NCI-H2107 treated with DMSO at 0.1 percent for 48 hours (cell line): ENCODE data around the gene FHIT.

Experiments
- DNase-seq: peaks from one replicate; lab custom pipeline; 2025; ENCODE audit not compliant: unreplicated experiment; lab: John Stamatoyannopoulos, UW

The FHIT gene

DNA sequence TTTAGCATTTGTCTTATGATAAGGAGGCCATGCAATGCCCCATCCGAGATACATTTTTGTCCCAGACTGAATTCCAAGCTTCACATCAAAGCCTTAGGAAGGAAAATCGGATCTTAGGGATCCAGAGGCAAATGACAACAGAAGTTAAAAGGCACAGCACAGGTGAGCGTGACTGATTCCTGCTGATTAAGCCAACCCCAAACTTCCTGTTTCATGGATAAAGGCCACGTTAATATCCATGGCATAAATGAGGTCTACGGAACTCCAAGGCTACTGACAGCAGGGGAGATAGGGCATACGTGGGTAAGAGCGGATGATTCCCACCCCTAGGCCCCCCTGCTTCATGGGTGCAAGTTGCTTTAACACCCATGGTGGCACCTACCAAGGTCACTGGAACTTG lies 471.6 kb downstream of the FHIT start:
- no peak for DNase-seq

GRCh38 chr3:60775985-60776384 lies 475.3 kb downstream of the FHIT start:
- no peak for DNase-seq

- no peak for DNase-seq
Measured at GRCh38 chr3:60774617-60775016, 476.6 kb downstream of the FHIT start.

DNA sequence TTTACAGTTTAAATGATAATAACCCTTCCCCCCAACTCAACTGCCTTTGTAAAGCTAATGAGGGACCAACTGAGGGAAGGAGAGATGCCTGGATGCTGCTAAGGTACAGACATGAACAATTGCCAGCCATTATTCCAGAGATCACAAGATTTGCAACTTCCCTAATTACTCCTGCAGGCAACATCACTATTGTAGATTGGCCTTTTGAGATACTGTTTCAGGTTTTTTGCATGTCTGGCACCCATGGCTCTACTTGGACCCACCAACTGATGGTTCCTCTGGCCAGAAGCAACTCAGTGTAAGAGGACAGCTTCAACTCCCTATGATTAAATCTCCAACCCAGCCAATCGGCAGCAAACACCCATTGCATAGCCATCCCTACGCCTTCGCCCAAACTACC lies 478.7 kb downstream of the FHIT start:
- no peak for DNase-seq

GRCh38 chr3:60771766-60772165 lies 479.5 kb downstream of the FHIT start:
- no peak for DNase-seq

- no peak for DNase-seq
Measured at GRCh38 chr3:60770532-60770931, 480.7 kb downstream of the FHIT start.

GRCh38 chr3:60767536-60767935 lies 483.7 kb downstream of the FHIT start:
- no peak for DNase-seq

DNA sequence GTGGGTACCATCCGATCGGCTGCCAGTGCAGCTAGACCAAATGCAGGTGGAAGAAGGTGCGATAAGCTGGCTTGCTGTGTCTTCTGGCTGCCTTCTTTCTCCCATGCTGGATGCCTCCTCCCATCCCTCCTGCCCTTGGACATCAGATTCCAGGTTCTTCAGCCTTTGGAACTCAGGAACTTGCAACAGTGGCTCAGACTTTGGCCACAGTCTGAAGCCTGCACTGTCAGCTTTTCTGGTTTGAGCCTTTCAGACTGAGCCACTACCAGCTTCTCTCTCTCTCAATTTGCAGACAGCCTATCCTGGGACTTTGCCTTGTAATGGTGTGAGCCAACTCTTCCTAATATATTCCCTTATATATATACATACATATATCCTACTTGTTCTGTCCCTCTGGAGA lies 485.5 kb downstream of the FHIT start:
- no peak for DNase-seq

- DNase-seq: no peak
Measured at GRCh38 chr3:60764870-60765269, 486.4 kb downstream of the FHIT start.

DNA sequence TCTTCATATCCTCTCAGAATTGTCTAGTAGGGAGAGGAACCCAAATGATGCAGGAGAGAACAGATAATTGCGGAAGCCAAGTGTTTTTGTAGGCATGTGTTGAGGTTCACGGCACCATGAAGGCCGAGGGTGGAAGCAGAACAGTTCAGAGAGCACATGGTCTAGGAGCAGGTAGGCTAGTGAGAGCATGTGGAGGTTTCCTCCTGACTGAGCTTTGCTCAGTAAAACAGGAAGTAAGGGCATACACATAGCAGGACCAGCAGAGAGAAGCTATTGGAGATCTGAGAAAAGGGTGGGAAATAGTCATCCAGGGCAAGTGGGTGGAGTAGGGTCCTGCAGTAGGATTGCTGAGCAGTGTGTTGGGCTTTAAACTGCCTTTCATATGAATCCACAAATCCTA lies 491.1 kb downstream of the FHIT start:
- no peak for DNase-seq

GRCh38 chr3:60759439-60759838 lies 491.8 kb downstream of the FHIT start:
- DNase-seq: no peak

DNA sequence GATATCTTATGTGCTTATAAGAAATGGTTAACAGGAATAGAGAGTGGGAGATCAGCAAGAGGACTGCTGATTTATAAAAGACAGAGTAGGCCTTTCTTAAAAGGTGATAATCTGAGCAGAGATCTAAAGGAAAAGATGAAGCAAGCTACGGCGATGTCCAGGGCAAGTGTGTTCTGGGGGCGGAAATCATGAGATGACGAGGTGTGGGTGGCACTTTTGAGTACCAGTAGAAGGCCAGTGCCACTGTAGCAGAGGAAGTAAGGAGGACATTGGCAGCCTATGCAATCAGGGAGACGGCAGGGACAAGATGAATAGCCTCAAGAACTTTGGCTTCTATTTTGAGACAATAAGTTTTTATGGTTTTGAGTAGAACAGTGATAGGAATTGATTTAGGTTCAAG lies 492.4 kb downstream of the FHIT start:
- no peak for DNase-seq

- no peak for DNase-seq
Measured at GRCh38 chr3:60758171-60758570, 493.1 kb downstream of the FHIT start.

GRCh38 chr3:60757724-60758123 lies 493.5 kb downstream of the FHIT start:
- DNase-seq: no peak

- no peak for DNase-seq
Measured at GRCh38 chr3:60756241-60757030, 494.8 kb downstream of the FHIT start.

DNA sequence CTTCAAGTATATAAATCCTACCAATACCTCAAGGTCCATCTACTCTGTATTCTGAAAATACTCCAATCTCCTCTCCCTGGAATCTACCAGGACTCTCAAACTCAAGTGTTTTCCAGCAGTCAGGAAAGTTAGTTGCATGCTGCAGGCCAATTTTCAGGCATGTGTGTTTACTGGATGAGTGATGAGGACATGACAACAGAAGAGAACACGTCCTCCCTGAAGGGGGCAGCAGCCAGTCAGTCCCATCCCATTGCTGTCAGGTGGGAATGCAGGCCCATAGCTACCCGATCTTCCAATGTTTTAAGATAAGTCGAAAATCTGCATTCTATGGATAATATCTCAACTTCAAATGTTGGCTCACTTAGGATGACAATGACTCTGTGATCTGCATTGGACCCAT lies 496.2 kb downstream of the FHIT start:
- DNase-seq: no peak

- DNase-seq: no peak
Measured at GRCh38 chr3:60754617-60755016, 496.6 kb downstream of the FHIT start.

GRCh38 chr3:60752809-60753208 lies 498.4 kb downstream of the FHIT start:
- no peak for DNase-seq

GRCh38 chr3:60746695-60747416 lies 504.4 kb downstream of the FHIT start:
- no peak for DNase-seq

- no peak for DNase-seq
Measured at GRCh38 chr3:60746043-60746638, 505.1 kb downstream of the FHIT start.

DNA sequence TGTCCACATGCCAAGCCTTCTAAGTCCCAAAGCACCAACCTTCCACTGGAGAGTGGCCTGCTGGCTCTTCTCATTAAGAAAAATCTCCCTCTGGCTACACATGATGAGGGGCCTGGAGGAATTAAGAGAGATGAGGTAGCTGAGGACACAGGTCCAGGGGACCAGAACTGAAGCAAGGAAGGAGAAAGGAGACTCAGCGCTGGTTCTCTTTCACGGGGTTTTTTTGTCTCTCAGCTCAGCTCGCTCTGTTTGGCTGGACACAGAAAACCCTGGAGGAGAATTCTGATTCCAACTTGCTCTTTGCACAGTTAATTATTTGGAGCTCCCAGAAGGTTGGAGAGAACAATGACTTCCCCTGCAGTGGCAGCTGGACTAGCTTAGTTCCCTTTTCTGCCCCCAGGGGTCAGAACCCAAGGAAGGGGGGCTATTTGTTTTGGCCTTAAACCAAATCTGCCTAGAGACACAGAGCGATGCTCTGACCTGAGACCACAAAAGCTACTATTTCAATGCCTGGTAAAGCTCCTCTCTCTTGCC lies 507.6 kb downstream of the FHIT start:
- DNase-seq: no peak

DNA sequence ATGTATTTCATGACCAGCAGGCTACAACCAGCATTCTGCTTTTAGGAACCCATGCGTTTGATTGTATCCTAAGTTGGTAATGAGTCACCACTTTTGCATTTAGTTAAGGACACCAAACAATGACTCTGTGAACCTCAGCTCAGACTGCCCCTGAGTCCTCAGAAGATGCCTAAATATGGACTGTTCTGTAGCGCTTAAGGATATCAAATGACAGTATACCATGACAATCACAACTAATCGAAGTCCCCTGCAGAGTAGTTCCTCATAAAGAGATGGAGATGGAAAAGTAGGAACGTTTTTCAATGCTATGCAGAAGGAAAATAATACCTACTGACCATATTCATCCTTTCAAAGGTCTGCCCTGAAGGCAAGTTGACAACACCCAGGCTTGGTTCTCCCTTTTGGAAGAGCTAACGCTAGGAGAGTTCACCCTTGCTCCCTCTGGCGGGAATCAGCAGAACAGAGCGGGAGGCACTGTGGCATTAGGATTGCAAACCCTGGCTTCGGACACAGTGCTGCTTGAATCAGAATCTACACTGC lies 508.6 kb downstream of the FHIT start:
- no peak for DNase-seq
